ENCODE results near the gene GIGYF1. TPM values are rescaled to one million over a fixed set of nuclear protein-coding genes. Genes with fewer than 3 reads are reported as not detected.
A peak's percentile ranks its signal among the peaks of the same experiment; 100 is the strongest.

Gene GIGYF1
- total and polyA plus RNA-seq, 2 of the 13 experiments (the other 11 are each of a cell fraction or from before 2014, with no cell fraction given) = 7.6 to 16.1 TPM

DNA sequence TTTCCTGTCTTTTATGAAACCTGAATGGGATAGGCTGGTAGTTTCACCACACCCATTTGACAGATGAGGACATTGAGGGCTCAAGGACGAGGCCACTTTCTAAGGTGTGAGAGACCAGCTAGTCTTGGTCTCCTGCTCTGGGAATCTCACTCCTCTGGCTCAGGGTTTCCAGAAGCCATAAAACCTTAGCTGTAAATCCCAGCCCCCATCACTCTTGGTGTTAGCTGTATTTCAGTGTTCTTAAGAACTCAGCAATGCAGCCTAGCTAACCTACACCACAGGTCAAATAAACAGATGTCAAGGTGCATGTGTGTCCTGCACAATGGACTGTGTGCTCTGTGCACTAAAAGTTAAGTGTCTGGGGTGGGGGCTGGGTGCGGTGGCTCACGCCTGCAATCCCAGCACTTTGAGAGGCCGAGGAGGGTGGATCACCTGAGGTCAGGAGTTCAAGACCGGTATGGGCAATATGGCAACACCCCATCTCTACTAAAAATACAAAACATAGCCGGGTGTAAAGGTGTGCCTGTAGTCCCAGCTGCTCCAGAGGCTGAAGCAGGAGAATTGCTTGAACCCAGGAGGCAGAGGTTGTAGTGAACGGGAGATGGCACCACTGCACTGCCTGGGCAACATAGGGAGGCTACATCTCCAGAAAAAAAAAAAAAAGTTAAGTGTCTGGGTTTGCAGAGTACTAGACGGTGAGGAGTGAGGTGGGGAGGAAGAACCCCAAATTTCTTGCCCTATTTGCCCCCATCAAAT, 25.7 kb upstream of the GIGYF1 start (continued):
- TF ChIP-seq ZNF660 (CRISPR knock-in tag; IDR thresholded peaks at IDR 0.05; ENCODE audit: borderline replicate concordance, low read depth) (no peak), GABPA (IDR thresholded peaks at IDR 0.05; ENCODE audit: low read depth, low read length) (no peak), GABPA (CRISPR knock-in tag; IDR thresholded peaks at IDR 0.05; ENCODE audit: low read depth) (0 out of 2 replicates have a peak, but pooled peaks have one; percentile 21), KLF6 (CRISPR knock-in tag; IDR thresholded peaks at IDR 0.05) (no peak), TBP (CRISPR knock-in tag; IDR thresholded peaks at IDR 0.05) (no peak), ZNF768 (CRISPR knock-in tag; IDR thresholded peaks at IDR 0.05) (no peak), ZNF350 (CRISPR knock-in tag; IDR thresholded peaks at IDR 0.05; ENCODE audit: borderline replicate concordance, low read depth) (no peak), ZNF724P (CRISPR knock-in tag; IDR thresholded peaks at IDR 0.05; ENCODE audit: borderline replicate concordance) (no peak), KDM1A (CRISPR knock-in tag; IDR thresholded peaks at IDR 0.05) (peak; percentile 80), TAF1 (CRISPR knock-in tag; IDR thresholded peaks at IDR 0.05) (no peak), CREBL2 (CRISPR knock-in tag; IDR thresholded peaks at IDR 0.05; ENCODE audit: borderline replicate concordance) (no peak), ZIK1 (CRISPR knock-in tag; IDR thresholded peaks at IDR 0.05; ENCODE audit: borderline replicate concordance, low read depth) (no peak), ZBTB7B (CRISPR knock-in tag; IDR thresholded peaks at IDR 0.05) (no peak; the same call in 1 of the 2 replicates), JUN (CRISPR knock-in tag; IDR thresholded peaks at IDR 0.05) (no peak), HDAC2 (CRISPR knock-in tag; IDR thresholded peaks at IDR 0.05) (peak; percentile 64; the same call in 1 of the 2 replicates), ZNF501 (CRISPR knock-in tag; IDR thresholded peaks at IDR 0.05) (peak; percentile 72), TRAFD1 (CRISPR knock-in tag; IDR thresholded peaks at IDR 0.05; ENCODE audit: borderline replicate concordance) (no peak), KAT8 (CRISPR knock-in tag; IDR thresholded peaks at IDR 0.05) (no peak)
- TF ChIP-seq, protein P1, sequence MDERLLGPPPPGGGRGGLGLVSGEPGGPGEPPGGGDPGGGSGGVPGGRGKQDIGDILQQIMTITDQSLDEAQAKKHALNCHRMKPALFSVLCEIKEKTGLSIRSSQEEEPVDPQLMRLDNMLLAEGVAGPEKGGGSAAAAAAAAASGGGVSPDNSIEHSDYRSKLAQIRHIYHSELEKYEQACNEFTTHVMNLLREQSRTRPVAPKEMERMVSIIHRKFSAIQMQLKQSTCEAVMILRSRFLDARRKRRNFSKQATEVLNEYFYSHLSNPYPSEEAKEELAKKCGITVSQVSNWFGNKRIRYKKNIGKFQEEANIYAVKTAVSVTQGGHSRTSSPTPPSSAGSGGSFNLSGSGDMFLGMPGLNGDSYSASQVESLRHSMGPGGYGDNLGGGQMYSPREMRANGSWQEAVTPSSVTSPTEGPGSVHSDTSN (CRISPR knock-in tag; IDR thresholded peaks at IDR 0.05) = no peak
- TF ChIP-seq, protein P2, sequence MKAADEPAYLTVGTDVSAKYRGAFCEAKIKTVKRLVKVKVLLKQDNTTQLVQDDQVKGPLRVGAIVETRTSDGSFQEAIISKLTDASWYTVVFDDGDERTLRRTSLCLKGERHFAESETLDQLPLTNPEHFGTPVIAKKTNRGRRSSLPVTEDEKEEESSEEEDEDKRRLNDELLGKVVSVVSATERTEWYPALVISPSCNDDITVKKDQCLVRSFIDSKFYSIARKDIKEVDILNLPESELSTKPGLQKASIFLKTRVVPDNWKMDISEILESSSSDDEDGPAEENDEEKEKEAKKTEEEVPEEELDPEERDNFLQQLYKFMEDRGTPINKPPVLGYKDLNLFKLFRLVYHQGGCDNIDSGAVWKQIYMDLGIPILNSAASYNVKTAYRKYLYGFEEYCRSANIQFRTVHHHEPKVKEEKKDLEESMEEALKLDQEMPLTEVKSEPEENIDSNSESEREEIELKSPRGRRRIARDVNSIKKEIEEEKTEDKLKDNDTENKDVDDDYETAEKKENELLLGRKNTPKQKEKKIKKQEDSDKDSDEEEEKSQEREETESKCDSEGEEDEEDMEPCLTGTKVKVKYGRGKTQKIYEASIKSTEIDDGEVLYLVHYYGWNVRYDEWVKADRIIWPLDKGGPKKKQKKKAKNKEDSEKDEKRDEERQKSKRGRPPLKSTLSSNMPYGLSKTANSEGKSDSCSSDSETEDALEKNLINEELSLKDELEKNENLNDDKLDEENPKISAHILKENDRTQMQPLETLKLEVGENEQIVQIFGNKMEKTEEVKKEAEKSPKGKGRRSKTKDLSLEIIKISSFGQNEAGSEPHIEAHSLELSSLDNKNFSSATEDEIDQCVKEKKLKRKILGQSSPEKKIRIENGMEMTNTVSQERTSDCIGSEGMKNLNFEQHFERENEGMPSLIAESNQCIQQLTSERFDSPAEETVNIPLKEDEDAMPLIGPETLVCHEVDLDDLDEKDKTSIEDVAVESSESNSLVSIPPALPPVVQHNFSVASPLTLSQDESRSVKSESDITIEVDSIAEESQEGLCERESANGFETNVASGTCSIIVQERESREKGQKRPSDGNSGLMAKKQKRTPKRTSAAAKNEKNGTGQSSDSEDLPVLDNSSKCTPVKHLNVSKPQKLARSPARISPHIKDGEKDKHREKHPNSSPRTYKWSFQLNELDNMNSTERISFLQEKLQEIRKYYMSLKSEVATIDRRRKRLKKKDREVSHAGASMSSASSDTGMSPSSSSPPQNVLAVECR (CRISPR knock-in tag; IDR thresholded peaks at IDR 0.05; ENCODE audit: borderline replicate concordance) = peak; percentile 61; the same call in 1 of the 2 replicates
- TF ChIP-seq, protein P3, sequence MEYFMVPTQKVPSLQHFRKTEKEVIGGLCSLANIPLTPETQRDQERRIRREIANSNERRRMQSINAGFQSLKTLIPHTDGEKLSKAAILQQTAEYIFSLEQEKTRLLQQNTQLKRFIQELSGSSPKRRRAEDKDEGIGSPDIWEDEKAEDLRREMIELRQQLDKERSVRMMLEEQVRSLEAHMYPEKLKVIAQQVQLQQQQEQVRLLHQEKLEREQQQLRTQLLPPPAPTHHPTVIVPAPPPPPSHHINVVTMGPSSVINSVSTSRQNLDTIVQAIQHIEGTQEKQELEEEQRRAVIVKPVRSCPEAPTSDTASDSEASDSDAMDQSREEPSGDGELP (IDR thresholded peaks at IDR 0.05; ENCODE audit: borderline replicate concordance, low read depth) = 0 out of 2 replicates have a peak, but pooled peaks have one; percentile 35

Measured in HepG2 (cell line).